ENCODE measurements around the gene PCNX2.

The PCNX2 gene

DNA sequence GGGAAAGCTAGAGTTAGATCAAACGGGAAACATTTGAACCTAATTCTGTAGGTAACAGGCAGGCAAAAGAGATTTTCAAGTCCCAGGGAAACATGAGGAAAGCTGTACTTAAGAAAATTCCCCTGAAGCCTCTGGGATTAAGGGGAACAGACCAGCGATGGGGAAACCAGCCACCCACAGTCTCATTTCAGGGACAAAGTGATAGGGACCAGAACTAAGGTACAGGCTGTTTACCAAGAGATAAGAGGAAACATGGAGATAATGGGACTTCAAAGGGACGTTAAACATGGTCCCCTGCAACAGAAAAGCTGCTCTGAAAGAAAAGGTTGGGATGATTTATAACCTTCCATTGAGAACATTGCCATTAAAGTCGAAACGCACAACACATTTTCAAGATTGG lies 260.7 kb downstream of the PCNX2 start:
- TF ChIP-seq YY1 (IDR thresholded peaks at IDR 0.05; ENCODE audit: low read depth): no peak
- TF ChIP-seq CREB1 (IDR thresholded peaks at IDR 0.05; ENCODE audit: low read depth): no peak
- TF ChIP-seq, protein P1, sequence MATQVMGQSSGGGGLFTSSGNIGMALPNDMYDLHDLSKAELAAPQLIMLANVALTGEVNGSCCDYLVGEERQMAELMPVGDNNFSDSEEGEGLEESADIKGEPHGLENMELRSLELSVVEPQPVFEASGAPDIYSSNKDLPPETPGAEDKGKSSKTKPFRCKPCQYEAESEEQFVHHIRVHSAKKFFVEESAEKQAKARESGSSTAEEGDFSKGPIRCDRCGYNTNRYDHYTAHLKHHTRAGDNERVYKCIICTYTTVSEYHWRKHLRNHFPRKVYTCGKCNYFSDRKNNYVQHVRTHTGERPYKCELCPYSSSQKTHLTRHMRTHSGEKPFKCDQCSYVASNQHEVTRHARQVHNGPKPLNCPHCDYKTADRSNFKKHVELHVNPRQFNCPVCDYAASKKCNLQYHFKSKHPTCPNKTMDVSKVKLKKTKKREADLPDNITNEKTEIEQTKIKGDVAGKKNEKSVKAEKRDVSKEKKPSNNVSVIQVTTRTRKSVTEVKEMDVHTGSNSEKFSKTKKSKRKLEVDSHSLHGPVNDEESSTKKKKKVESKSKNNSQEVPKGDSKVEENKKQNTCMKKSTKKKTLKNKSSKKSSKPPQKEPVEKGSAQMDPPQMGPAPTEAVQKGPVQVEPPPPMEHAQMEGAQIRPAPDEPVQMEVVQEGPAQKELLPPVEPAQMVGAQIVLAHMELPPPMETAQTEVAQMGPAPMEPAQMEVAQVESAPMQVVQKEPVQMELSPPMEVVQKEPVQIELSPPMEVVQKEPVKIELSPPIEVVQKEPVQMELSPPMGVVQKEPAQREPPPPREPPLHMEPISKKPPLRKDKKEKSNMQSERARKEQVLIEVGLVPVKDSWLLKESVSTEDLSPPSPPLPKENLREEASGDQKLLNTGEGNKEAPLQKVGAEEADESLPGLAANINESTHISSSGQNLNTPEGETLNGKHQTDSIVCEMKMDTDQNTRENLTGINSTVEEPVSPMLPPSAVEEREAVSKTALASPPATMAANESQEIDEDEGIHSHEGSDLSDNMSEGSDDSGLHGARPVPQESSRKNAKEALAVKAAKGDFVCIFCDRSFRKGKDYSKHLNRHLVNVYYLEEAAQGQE (IDR thresholded peaks at IDR 0.05; ENCODE audit: low read depth): no peak
- TF ChIP-seq TAF1 (IDR thresholded peaks at IDR 0.05; ENCODE audit: low read depth): no peak
- TF ChIP-seq ZBTB7A (IDR thresholded peaks at IDR 0.05; ENCODE audit: low read depth): no peak
- TF ChIP-seq NFIC (IDR thresholded peaks at IDR 0.05): no peak
- TF ChIP-seq EP300 (IDR thresholded peaks at IDR 0.05; ENCODE audit: borderline replicate concordance): no peak
- TF ChIP-seq CEBPB (IDR thresholded peaks at IDR 0.05): no peak
- no peak for TF ChIP-seq TCF12 (IDR thresholded peaks at IDR 0.05; ENCODE audit: low read depth)
- TF ChIP-seq RAD21 (IDR thresholded peaks at IDR 0.05; ENCODE audit: low read depth): no peak
- TF ChIP-seq, protein P2, sequence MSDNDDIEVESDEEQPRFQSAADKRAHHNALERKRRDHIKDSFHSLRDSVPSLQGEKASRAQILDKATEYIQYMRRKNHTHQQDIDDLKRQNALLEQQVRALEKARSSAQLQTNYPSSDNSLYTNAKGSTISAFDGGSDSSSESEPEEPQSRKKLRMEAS (IDR thresholded peaks at IDR 0.05): no peak
- TF ChIP-seq EGR1 (IDR thresholded peaks at IDR 0.05): no peak
- TF ChIP-seq TEAD4 (IDR thresholded peaks at IDR 0.05): no peak
- no peak for TF ChIP-seq FOXM1 (IDR thresholded peaks at IDR 0.05; ENCODE audit: borderline replicate concordance, low read depth)
- TF ChIP-seq, protein P3, sequence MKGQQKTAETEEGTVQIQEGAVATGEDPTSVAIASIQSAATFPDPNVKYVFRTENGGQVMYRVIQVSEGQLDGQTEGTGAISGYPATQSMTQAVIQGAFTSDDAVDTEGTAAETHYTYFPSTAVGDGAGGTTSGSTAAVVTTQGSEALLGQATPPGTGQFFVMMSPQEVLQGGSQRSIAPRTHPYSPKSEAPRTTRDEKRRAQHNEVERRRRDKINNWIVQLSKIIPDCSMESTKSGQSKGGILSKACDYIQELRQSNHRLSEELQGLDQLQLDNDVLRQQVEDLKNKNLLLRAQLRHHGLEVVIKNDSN (IDR thresholded peaks at IDR 0.05): no peak

DNA sequence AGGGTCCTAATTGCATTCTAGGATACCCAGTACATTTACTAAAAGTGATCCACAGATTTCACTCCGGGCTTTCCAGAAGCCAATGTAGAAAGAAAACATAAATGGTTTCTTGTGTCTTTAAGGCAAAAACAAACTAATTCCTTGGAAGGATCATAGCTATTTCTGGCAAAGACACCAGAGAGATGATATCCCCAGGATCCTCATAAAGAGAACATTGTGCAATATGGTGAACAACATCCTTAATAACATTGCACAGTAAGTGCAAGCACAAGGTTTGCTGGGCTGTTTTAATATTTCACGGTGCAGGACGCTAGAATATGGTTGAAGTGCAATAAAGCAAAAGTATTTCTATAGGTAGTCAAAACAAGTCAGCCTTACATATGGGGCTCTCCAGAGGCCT lies 262.2 kb downstream of the PCNX2 start:
- TF ChIP-seq EP300 (IDR thresholded peaks at IDR 0.05; ENCODE audit: borderline replicate concordance) (no peak), CEBPB (IDR thresholded peaks at IDR 0.05) (0 out of 2 replicates have a peak, but pooled peaks have one; percentile 12)

DNA sequence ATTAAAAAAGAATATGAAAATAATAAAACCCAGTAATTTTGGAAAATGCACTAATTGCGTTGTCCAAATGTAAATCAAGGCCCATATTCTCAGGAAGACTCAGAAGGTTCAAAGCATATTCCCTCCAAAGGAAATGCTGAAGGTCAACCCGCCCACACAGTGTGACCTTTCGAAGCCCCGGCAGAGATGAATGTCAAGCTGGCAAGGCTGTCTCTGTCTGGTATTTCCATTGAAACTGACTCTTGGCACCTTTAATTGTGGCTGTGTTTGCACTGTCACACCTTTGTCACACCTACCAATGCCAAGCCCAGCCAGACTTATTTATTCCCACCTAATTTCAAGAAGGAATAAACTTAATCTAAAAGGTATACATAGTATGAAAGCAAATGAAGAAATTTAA lies 262.6 kb downstream of the PCNX2 start:
- TF ChIP-seq EP300 (IDR thresholded peaks at IDR 0.05; ENCODE audit: borderline replicate concordance): no peak
- no peak for TF ChIP-seq EGR1 (IDR thresholded peaks at IDR 0.05)
- TF ChIP-seq, protein P3 (IDR thresholded peaks at IDR 0.05): no peak
- no peak for TF ChIP-seq TAF1 (IDR thresholded peaks at IDR 0.05; ENCODE audit: low read depth)
- TF ChIP-seq TCF12 (IDR thresholded peaks at IDR 0.05; ENCODE audit: low read depth): no peak
- TF ChIP-seq TEAD4 (IDR thresholded peaks at IDR 0.05): no peak
- TF ChIP-seq FOXM1 (IDR thresholded peaks at IDR 0.05; ENCODE audit: borderline replicate concordance, low read depth): no peak
- TF ChIP-seq, protein P1 (IDR thresholded peaks at IDR 0.05; ENCODE audit: low read depth): no peak
- TF ChIP-seq ZBTB7A (IDR thresholded peaks at IDR 0.05; ENCODE audit: low read depth): no peak
- TF ChIP-seq YY1 (IDR thresholded peaks at IDR 0.05; ENCODE audit: low read depth): no peak
- no peak for TF ChIP-seq CEBPB (IDR thresholded peaks at IDR 0.05)
- no peak for TF ChIP-seq RAD21 (IDR thresholded peaks at IDR 0.05; ENCODE audit: low read depth)
- TF ChIP-seq, protein P2 (IDR thresholded peaks at IDR 0.05): no peak
- TF ChIP-seq NFIC (IDR thresholded peaks at IDR 0.05): no peak
- TF ChIP-seq CREB1 (IDR thresholded peaks at IDR 0.05; ENCODE audit: low read depth): no peak

DNA sequence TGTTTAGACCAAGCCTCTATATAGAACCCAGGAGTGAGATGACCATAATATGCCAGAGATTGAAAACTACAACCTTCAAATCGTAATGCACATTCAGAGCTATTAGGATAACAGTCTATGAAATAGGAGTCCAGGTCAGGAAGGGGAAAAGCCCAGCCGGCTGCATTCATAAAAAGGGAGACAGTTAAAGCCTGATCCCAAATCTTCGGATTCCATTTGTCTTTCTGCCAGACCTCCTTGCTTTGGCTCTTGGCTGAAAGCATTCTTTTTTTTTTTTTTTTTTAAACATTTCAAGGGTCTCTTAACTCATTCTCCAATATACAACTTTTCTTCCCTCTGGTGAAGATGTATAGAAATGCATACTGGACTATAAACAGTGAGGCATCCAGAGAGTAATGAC lies 264.0 kb downstream of the PCNX2 start:
- TF ChIP-seq TAF1 (IDR thresholded peaks at IDR 0.05; ENCODE audit: low read depth) (no peak), TCF12 (IDR thresholded peaks at IDR 0.05; ENCODE audit: low read depth) (no peak), ZBTB7A (IDR thresholded peaks at IDR 0.05; ENCODE audit: low read depth) (no peak), TEAD4 (IDR thresholded peaks at IDR 0.05) (no peak), EGR1 (IDR thresholded peaks at IDR 0.05) (no peak), EP300 (IDR thresholded peaks at IDR 0.05; ENCODE audit: borderline replicate concordance) (no peak), CREB1 (IDR thresholded peaks at IDR 0.05; ENCODE audit: low read depth) (no peak), RAD21 (IDR thresholded peaks at IDR 0.05; ENCODE audit: low read depth) (no peak), CEBPB (IDR thresholded peaks at IDR 0.05) (no peak), FOXM1 (IDR thresholded peaks at IDR 0.05; ENCODE audit: borderline replicate concordance, low read depth) (no peak), YY1 (IDR thresholded peaks at IDR 0.05; ENCODE audit: low read depth) (no peak)
- TF ChIP-seq, protein P1 (IDR thresholded peaks at IDR 0.05; ENCODE audit: low read depth): no peak
- TF ChIP-seq, protein P2 (IDR thresholded peaks at IDR 0.05): no peak
- TF ChIP-seq, protein P3 (IDR thresholded peaks at IDR 0.05): no peak
